CD4-positive, CD25-positive, alpha-beta regulatory T cell (primary cell): Measurements from ENCODE around the gene CLCN3. TPM values are rescaled to one million over a fixed set of nuclear protein-coding genes. Genes with fewer than 3 reads are reported as not detected.

Source experiments
- ATAC-seq, 2 donors: fragments of 150-1000 bp; cut with Tn5 transposase; one replicate each; pipeline ENCODE4 v1.10.0; 2021; ENCODE audit warnings: low read depth in 2 of 2, moderate number of reproducible peaks in 2 of 2, moderate library complexity in 1 of 2
- DNase-seq, 3 donors: peaks; one replicate each; pipeline versions ENCODE4 v3.0.0 to v3.0.0-alpha.2; 2012 to 2022; ENCODE audit warnings: mixed read lengths in 1 of 3
- H3K27ac ChIP-seq: one replicate; pipeline ENCODE4 v1.7.0; 2013; ENCODE audit warnings: mild to moderate bottlenecking, low read length; ENCODE audit not compliant: insufficient read depth, poor library complexity, severe bottlenecking
- H3K27me3 ChIP-seq: one replicate; pipeline ENCODE4 v1.7.0; 2013; ENCODE audit warnings: low read length; ENCODE audit not compliant: control insufficient read depth, insufficient read depth
- H3K36me3 ChIP-seq: one replicate; pipeline ENCODE4 v1.7.0; 2013; ENCODE audit warnings: mild to moderate bottlenecking, low read length, moderate library complexity; ENCODE audit not compliant: control insufficient read depth, insufficient read depth
- H3K4me1 ChIP-seq: 2 replicates; pipeline ENCODE4 v1.7.0; 2013; ENCODE audit warnings: mild to moderate bottlenecking, low read length; ENCODE audit not compliant: insufficient read depth, control insufficient read depth, poor library complexity, severe bottlenecking
- H3K4me3 ChIP-seq: one replicate; pipeline ENCODE4 v1.7.0; 2013; ENCODE audit warnings: low read depth, mild to moderate bottlenecking, low read length, moderate library complexity
- H3K9me3 ChIP-seq, 2 experiments: 1 replicate in 1 of 2; 2 replicates in 1 of 2; pipeline ENCODE4 v1.7.0; 2013; ENCODE audit warnings: low read length in 2 of 2, mild to moderate bottlenecking in 1 of 2, moderate library complexity in 1 of 2; ENCODE audit not compliant: control insufficient read depth in 2 of 2
- H3K27ac Mint-ChIP-seq, 3 donors: one replicate each; pipeline ENCODE4 v1.8.0; 2020 to 2022; ENCODE audit warnings: mild to moderate bottlenecking in 3 of 3, mixed read lengths in 3 of 3, moderate library complexity in 2 of 3
- H3K27me3 Mint-ChIP-seq: one replicate; pipeline ENCODE4 v1.8.0; 2022; ENCODE audit warnings: mild to moderate bottlenecking, mixed read lengths
- H3K36me3 Mint-ChIP-seq: one replicate; pipeline ENCODE4 v1.8.0; 2020; ENCODE audit warnings: mixed read lengths
- H3K4me1 Mint-ChIP-seq, 4 donors: one replicate each; pipeline ENCODE4 v1.8.0; 2020 to 2022; ENCODE audit warnings: mixed read lengths in 4 of 4, mild to moderate bottlenecking in 1 of 4
- H3K4me3 Mint-ChIP-seq, 4 donors: one replicate each; pipeline ENCODE4 v1.8.0; 2020 to 2022; ENCODE audit warnings: mild to moderate bottlenecking in 4 of 4, mixed read lengths in 4 of 4, moderate library complexity in 3 of 4
- H3K9me3 Mint-ChIP-seq, 7 donors: one replicate each; pipeline ENCODE4 v1.8.0; 2020 to 2022; ENCODE audit warnings: mixed read lengths in 7 of 7, mild to moderate bottlenecking in 3 of 7, moderate library complexity in 2 of 7
- polyA plus RNA-seq, 4 donors: library from polyadenylated mRNA; unstranded; fragments of 300-500 nt; fragmentation: Illumina TruSeq; gene quantifications; one replicate each; pipeline ENCODE4 v1.2.3, GENCODE V29; 2021
- total RNA-seq: library from RNA; stranded (reverse); gene quantifications from one replicate; pipeline ENCODE4 v1.2.3, GENCODE V29; 2022

CLCN3 gene
- total and polyA plus RNA-seq, 5 donors from 2014 or later, result 6.3 to 17.0 (median 9.8) TPM

DNA sequence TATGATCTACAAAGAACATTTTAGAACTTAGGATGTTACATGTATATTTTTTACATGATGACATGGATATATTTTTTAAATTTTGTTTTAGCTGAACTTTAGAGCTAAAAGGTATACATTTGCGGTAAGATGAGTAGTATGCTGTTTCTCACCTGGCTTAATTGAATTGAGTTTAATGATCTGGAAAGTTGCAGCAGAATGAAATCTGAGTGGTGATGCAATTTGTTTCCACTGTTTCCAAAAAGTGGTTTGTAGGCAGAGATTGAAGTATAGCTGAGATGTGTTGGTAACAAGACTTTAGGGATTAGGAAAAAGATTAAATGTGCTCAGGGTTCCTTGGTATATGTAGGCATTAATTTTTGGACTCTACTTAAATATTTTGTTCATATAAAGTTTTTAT, 69.3 kb downstream of the CLCN3 start:
- no peak for DNase-seq
- H3K9me3 Mint-ChIP-seq, result peaks cover 0 to 1% (median 0%) of the 10 kb centered on the region in 7 donors
- no peak overlapping the region for H3K4me3 Mint-ChIP-seq
- peaks cover 0 to 13% (median 6%) of the 10 kb centered on the region in 4 donors for H3K4me1 Mint-ChIP-seq
- no peaks in the 10 kb centered on the region for H3K27me3 Mint-ChIP-seq
- no peak for ATAC-seq
- Histone ChIP-seq H3K4me3 (no peak overlapping the region), H3K36me3 (peaks cover 25% of the 10 kb centered on the region), H3K27me3 (no peaks in the 10 kb centered on the region), H3K9me3 (no peaks in the 10 kb centered on the region), H3K4me1 (no peaks in the 10 kb centered on the region), H3K27ac (no peak overlapping the region)
- peaks cover 43% of the 10 kb centered on the region for H3K36me3 Mint-ChIP-seq
- H3K27ac Mint-ChIP-seq, result no peak overlapping the region

DNA sequence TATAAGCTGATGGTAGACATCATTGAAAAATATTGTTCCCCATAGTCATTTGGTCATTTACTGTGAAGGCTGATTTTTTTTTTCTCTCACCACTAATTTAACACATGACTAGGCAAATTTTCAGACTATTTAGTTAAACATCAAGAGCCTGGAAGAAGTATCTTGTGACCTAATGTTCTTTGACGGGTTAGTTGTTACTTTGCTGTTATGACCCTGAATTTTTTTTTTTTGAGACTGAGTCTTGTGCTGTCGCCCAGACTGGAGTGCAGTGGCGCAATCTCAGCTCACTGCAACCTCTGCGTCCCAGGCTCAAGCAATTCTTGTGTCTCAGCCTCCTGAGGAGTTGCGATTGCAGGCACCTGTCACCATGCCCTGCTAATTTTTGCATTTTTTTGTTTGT, 70.4 kb downstream of the CLCN3 start:
- no peak overlapping the region for H3K4me3 Mint-ChIP-seq
- no peak for ATAC-seq
- peaks cover 29% of the 10 kb centered on the region for H3K36me3 ChIP-seq

DNA sequence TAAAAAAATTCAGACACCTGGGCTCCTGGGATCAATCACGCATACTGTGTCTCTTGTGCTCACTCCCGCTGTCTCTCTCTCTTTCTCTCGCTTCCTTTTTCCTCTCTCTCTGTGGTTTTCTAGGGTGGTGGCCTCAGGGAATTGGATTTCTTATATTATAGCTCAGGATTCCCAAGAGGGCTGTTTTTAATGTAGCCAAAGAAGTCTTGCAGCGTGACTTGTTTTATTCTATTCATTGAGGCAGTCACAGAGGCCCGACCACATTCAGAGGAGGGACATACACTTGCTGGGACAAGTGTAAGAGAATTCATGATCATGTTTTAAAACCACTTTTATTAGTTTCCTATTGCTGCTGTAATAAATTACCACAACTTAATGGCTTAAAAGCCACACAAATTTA, 78.0 kb downstream of the CLCN3 start:
- H3K36me3 Mint-ChIP-seq, result peaks cover 39% of the 10 kb centered on the region
- ATAC-seq, result no peak

More for the DNA sequence above, 70.4 kb downstream of the CLCN3 start:
- Histone ChIP-seq H3K9me3 (no peaks in the 10 kb centered on the region), H3K4me1 (no peaks in the 10 kb centered on the region), H3K27me3 (no peaks in the 10 kb centered on the region), H3K27ac (no peak overlapping the region), H3K4me3 (no peak overlapping the region)
- peaks cover 0 to 1% (median 0%) of the 10 kb centered on the region in 7 donors for H3K9me3 Mint-ChIP-seq
- no peak for DNase-seq
- no peaks in the 10 kb centered on the region for H3K27me3 Mint-ChIP-seq
- no peak overlapping the region for H3K27ac Mint-ChIP-seq
- H3K36me3 Mint-ChIP-seq, result peaks cover 42% of the 10 kb centered on the region
- H3K4me1 Mint-ChIP-seq, result peaks cover 0 to 13% (median 6%) of the 10 kb centered on the region in 4 donors

DNA sequence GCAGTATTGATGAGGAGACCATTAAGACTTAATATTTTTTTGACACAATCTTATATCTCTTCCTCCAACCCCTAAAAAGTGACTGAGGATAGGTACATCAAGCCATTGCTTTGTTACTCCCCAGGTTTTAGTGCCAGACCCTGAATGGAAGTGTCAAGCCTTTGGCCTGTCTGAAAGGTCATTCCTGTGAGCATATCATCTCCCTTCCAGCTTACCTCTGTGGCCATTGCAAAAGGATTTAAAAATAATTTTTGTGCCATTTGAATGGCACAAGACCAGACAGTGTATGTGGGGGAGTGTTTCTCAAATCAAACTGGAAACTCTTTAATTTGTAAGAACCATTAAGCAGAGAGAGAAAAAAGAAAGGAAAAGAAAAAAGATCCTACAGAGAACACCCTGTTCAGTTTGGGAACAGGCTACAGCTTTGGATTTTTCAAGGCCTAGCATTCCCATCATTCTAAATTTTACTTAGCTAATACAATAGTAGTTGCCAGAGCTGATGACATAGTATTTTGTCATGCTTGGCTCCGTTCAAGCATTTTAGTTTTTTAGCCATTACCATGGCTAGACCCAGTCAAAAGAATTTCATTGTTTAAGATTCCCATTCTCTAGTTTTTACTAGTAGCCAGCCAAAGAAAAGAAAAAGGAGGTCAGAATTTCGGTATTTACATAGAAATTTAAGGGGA, 87.7 kb downstream of the CLCN3 start:
- H3K36me3 ChIP-seq, result peaks cover 25% of the 10 kb centered on the region
- H3K4me1 ChIP-seq, result no peaks in the 10 kb centered on the region
- peaks cover 34% of the 10 kb centered on the region for H3K36me3 Mint-ChIP-seq
- H3K4me3 Mint-ChIP-seq, result no peak overlapping the region
- DNase-seq (no peak), ATAC-seq (no peak)
- no peak overlapping the region for H3K27ac Mint-ChIP-seq
- H3K9me3 ChIP-seq, result no peaks in the 10 kb centered on the region
- H3K4me1 Mint-ChIP-seq, result peaks cover 0 to 22% (median 4%) of the 10 kb centered on the region in 4 donors
- no peak overlapping the region for H3K4me3 ChIP-seq
- no peaks in the 10 kb centered on the region for H3K9me3 Mint-ChIP-seq
- H3K27me3 ChIP-seq, result no peaks in the 10 kb centered on the region
- no peak overlapping the region for H3K27ac ChIP-seq
- H3K27me3 Mint-ChIP-seq, result no peaks in the 10 kb centered on the region

More for the DNA sequence above, 78.0 kb downstream of the CLCN3 start:
- no peaks in the 10 kb centered on the region for H3K27me3 Mint-ChIP-seq
- H3K4me1 ChIP-seq, result no peaks in the 10 kb centered on the region
- H3K36me3 ChIP-seq, result peaks cover 35% of the 10 kb centered on the region
- peak overlapping the region in 1 of 3 donors; percentile 56 for H3K27ac Mint-ChIP-seq
- no peaks in the 10 kb centered on the region for H3K27me3 ChIP-seq
- H3K9me3 ChIP-seq, result no peaks in the 10 kb centered on the region
- H3K9me3 Mint-ChIP-seq, result no peaks in the 10 kb centered on the region
- peaks cover 0 to 4% (median 0%) of the 10 kb centered on the region in 4 donors for H3K4me1 Mint-ChIP-seq
- H3K27ac ChIP-seq, result no peak overlapping the region
- H3K4me3 Mint-ChIP-seq, result no peak overlapping the region
- DNase-seq, result no peak
- no peak overlapping the region for H3K4me3 ChIP-seq

DNA sequence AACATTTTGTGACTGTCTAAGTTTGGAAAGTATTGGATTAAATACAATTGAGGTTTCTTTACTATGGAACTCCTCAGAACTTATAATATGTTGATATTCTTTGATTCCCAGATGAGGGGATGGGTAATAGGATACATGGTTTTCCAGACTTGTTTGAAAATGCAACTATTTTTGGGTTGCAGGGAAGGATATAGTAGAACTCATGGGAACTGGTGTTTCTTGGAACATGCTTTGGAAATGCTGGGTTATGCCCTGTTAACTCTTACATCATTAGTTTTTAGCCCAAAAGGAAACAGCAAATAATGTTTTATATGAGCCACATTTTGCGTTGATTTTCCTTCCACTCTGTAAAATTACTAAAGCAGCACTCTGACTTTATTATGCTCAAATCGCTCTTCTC, 95.4 kb downstream of the CLCN3 start:
- peaks cover 43% of the 10 kb centered on the region for H3K36me3 ChIP-seq
- peaks cover 0 to 24% (median 1%) of the 10 kb centered on the region in 4 donors for H3K4me1 Mint-ChIP-seq
- peak overlapping the region; percentile 23 for H3K27ac ChIP-seq
- H3K27me3 ChIP-seq, result no peaks in the 10 kb centered on the region
- H3K27me3 Mint-ChIP-seq, result no peaks in the 10 kb centered on the region
- no peaks in the 10 kb centered on the region for H3K4me1 ChIP-seq
- H3K4me3 Mint-ChIP-seq, result no peak overlapping the region
- no peaks in the 10 kb centered on the region for H3K9me3 ChIP-seq
- H3K4me3 ChIP-seq, result no peak overlapping the region
- DNase-seq, result no peak
- no peak overlapping the region for H3K27ac Mint-ChIP-seq
- ATAC-seq, result no peak
- peaks cover 37% of the 10 kb centered on the region for H3K36me3 Mint-ChIP-seq
- no peaks in the 10 kb centered on the region for H3K9me3 Mint-ChIP-seq

DNA sequence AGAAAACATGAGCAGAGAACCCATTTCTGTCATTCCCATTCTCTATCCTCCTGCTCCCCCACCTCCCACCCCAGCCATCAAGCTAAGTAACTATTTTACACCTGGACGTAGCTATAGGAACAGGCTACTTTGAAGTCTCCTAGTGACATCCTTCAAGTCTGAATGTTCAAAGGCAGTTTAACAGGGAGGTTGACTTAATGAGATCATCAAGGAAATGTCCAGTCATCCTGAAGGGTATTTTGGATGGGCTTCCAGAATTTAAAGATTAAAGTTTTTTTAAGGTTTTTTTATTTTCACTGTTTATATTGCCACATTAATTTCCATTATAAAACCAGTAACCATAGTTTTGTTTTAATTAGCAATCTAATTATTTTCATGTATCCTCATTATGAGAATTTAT, 96.3 kb downstream of the CLCN3 start:
- Mint-ChIP-seq H3K36me3 (peaks cover 41% of the 10 kb centered on the region), H3K9me3 (no peaks in the 10 kb centered on the region), H3K27ac (no peak overlapping the region), H3K27me3 (no peaks in the 10 kb centered on the region), H3K4me1 (peaks cover 0 to 23% (median 1%) of the 10 kb centered on the region in 4 donors), H3K4me3 (no peak overlapping the region)
- Histone ChIP-seq H3K27me3 (no peaks in the 10 kb centered on the region), H3K36me3 (peaks cover 44% of the 10 kb centered on the region), H3K4me3 (no peak overlapping the region), H3K4me1 (no peaks in the 10 kb centered on the region), H3K9me3 (no peaks in the 10 kb centered on the region), H3K27ac (no peak overlapping the region)
- no peak for ATAC-seq
- no peak for DNase-seq

DNA sequence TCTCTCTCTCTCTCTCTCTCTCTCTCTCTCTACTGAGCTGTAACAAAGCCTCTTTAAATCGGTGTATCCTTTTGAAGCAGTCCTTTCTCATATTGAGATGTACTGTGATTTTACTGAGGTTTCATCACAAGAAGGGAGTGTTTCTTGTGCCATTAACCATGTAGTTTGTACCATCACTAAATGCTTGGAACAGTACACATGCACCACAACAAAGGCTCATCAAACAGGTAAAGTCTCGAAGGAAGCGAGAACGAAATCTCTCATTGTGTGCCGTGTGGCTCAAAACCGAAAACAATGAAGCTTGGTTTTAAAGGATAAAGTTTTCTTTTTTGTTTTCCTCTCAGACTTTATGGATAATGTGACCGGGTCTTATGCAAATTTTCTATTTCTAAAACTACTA, 100.2 kb downstream of the CLCN3 start:
- peak overlapping the region in 1 of 3 donors; percentile 70 for H3K27ac Mint-ChIP-seq
- ATAC-seq (no peak), DNase-seq (no peak)
- H3K27me3 Mint-ChIP-seq, result no peaks in the 10 kb centered on the region
- H3K4me3 Mint-ChIP-seq, result no peak overlapping the region
- Histone ChIP-seq H3K27me3 (no peaks in the 10 kb centered on the region), H3K36me3 (peaks cover 23% of the 10 kb centered on the region), H3K4me1 (no peaks in the 10 kb centered on the region), H3K27ac (no peak overlapping the region), H3K9me3 (no peaks in the 10 kb centered on the region), H3K4me3 (no peak overlapping the region)
- H3K4me1 Mint-ChIP-seq, result peaks cover 0 to 8% (median 0%) of the 10 kb centered on the region in 4 donors
- H3K9me3 Mint-ChIP-seq, result no peaks in the 10 kb centered on the region
- H3K36me3 Mint-ChIP-seq, result peaks cover 19% of the 10 kb centered on the region
